ENCODE results near the gene DEDD. TPM values are rescaled to one million over a fixed set of nuclear protein-coding genes. Genes with fewer than 3 reads are reported as not detected.

The DEDD gene
- total RNA-seq, 1 experiment from 2014 or later = 32.8 TPM

- no TSS peak for BruUV-seq (replicated peaks)
- no peak overlapping the region for H3K9ac ChIP-seq (ENCODE audit: low read length)
- H3K27me3 ChIP-seq (ENCODE audit: insufficient read depth, low read length) = no peaks in the 10 kb centered on the region
- ATAC-seq (no peak), DNase-seq (ENCODE audit: low read depth, low spot score) (no peak)
- no peaks in the 10 kb centered on the region for H3K9me3 ChIP-seq (ENCODE audit: control insufficient read depth in 1 of 2, insufficient read depth in 1 of 2, low read depth in 1 of 2, low read length in 2 of 2)
- peak overlapping the region; percentile 22 for H3K4me2 ChIP-seq (ENCODE audit: low read length)
- RAD21 ChIA-PET (ENCODE audit: low non-redundant PET in 1 of 2, low total read pairs in 2 of 2, uncharacterized antibody in 2 of 2, unreplicated experiment in 2 of 2) = no interaction called here
- POLR2A ChIA-PET = no interaction called here
- no peak overlapping the region for H3K4me3 ChIP-seq (replicated peaks in 1 of 2; ENCODE audit: low read depth in 1 of 2, low read length in 2 of 2)
- no peak overlapping the region for H3K27ac ChIP-seq (ENCODE audit: low read depth, low read length)
- intact Hi-C loops (cut with micrococcal nuclease) = no loop called here
- no peaks in the 10 kb centered on the region for H3K36me3 ChIP-seq (ENCODE audit: control insufficient read depth in 1 of 2, insufficient read depth in 2 of 2, low read length in 2 of 2)
- peaks cover 35 to 85% of the 10 kb centered on the region in 2 experiments for H3K4me1 ChIP-seq (ENCODE audit: control insufficient read depth in 1 of 2, insufficient read depth in 2 of 2, low read length in 2 of 2)
- no peaks in the 10 kb centered on the region for H3K9me2 ChIP-seq (ENCODE audit: insufficient read depth)
- TF ChIP-seq ZFX (IDR thresholded peaks at IDR 0.05) (no peak), POLR2AphosphoS5 (IDR thresholded peaks at IDR 0.05; ENCODE audit: low read depth, low read length) (no peak), TCF7L2 (IDR thresholded peaks at IDR 0.05; ENCODE audit: borderline replicate concordance, extremely low read depth, insufficient read depth, insufficient read length) (no peak), FOSL1 (IDR thresholded peaks at IDR 0.05; ENCODE audit: low read depth) (no peak), REST (IDR thresholded peaks at IDR 0.05; ENCODE audit: low read depth) (no peak)
- no peaks in the 10 kb centered on the region for H3K79me2 ChIP-seq (ENCODE audit: insufficient read depth, low read length)
- no peak overlapping the region for H2AFZ ChIP-seq (ENCODE audit: low read depth, low read length, poor library complexity, severe bottlenecking)
- H4K20me1 ChIP-seq (ENCODE audit: insufficient read depth) = no peaks in the 10 kb centered on the region
- CTCF ChIA-PET = no interaction called here
Measured at GRCh38 chr1:161086457-161086856, 46.0 kb downstream of the DEDD start.

GRCh38 chr1:161085165-161085564, 47.3 kb downstream of the DEDD start:
- peak overlapping the region; percentile 73 for H3K4me2 ChIP-seq (ENCODE audit: low read length)
- ChIA-PET CTCF (interaction anchor here (1.2 to 2.4 kb wide), 3 partner anchors 12 to 14 kb away, joined by 3 to 9 read pairs (median 5); partner anchors contain the start of gene KLHDC9), RAD21 (ENCODE audit: low non-redundant PET in 1 of 2, low total read pairs in 2 of 2, uncharacterized antibody in 2 of 2, unreplicated experiment in 2 of 2) (no interaction called here), POLR2A (interaction anchor here (0.9 to 1.4 kb wide), 2 partner anchors 33 to 46 kb away, joined by 3 to 4 read pairs; partner anchors contain the start of genes NIT1, PFDN2 and TSTD1)
- intact Hi-C loops (cut with micrococcal nuclease) = no loop called here
- H3K79me2 ChIP-seq (ENCODE audit: insufficient read depth, low read length) = no peaks in the 10 kb centered on the region
- H3K27ac ChIP-seq (ENCODE audit: low read depth, low read length) = no peak overlapping the region
- H3K9me3 ChIP-seq (ENCODE audit: control insufficient read depth in 1 of 2, insufficient read depth in 1 of 2, low read depth in 1 of 2, low read length in 2 of 2) = no peaks in the 10 kb centered on the region
- H3K36me3 ChIP-seq (ENCODE audit: control insufficient read depth in 1 of 2, insufficient read depth in 2 of 2, low read length in 2 of 2) = no peaks in the 10 kb centered on the region
- H3K4me1 ChIP-seq (ENCODE audit: control insufficient read depth in 1 of 2, insufficient read depth in 2 of 2, low read length in 2 of 2) = peaks cover 38 to 93% of the 10 kb centered on the region in 2 experiments
- no peak overlapping the region for H3K4me3 ChIP-seq (replicated peaks in 1 of 2; ENCODE audit: low read depth in 1 of 2, low read length in 2 of 2)
- H3K27me3 ChIP-seq (ENCODE audit: insufficient read depth, low read length) = no peaks in the 10 kb centered on the region
- no peak overlapping the region for H2AFZ ChIP-seq (ENCODE audit: low read depth, low read length, poor library complexity, severe bottlenecking)
- ATAC-seq (no peak), DNase-seq (ENCODE audit: low read depth, low spot score) (no peak)
- no TSS peak for BruUV-seq (replicated peaks)
- no peaks in the 10 kb centered on the region for H4K20me1 ChIP-seq (ENCODE audit: insufficient read depth)
- H3K9me2 ChIP-seq (ENCODE audit: insufficient read depth) = no peaks in the 10 kb centered on the region
- no peak overlapping the region for H3K9ac ChIP-seq (ENCODE audit: low read length)
- TF ChIP-seq EZH2 (IDR thresholded peaks at IDR 0.05) (no peak), FOSL1 (IDR thresholded peaks at IDR 0.05; ENCODE audit: low read depth) (no peak), JUND (IDR thresholded peaks at IDR 0.05) (no peak), ZNF274 (IDR thresholded peaks at IDR 0.05; ENCODE audit: low read depth, low read length) (no peak), EZH2phosphoT487 (IDR thresholded peaks at IDR 0.05; ENCODE audit: borderline replicate concordance) (no peak), CBX3 (IDR thresholded peaks at IDR 0.05; ENCODE audit: low read depth) (no peak), TCF7L2 (IDR thresholded peaks at IDR 0.05; ENCODE audit: borderline replicate concordance, extremely low read depth, insufficient read depth, insufficient read length) (no peak), POLR2AphosphoS5 (IDR thresholded peaks at IDR 0.05; ENCODE audit: low read depth, low read length) (no peak), ZBTB33 (IDR thresholded peaks at IDR 0.05; ENCODE audit: extremely low read depth, insufficient replicate concordance, low read length) (no peak), RAD21 (IDR thresholded peaks at IDR 0.05; ENCODE audit: low read depth) (no peak), CEBPB (IDR thresholded peaks at IDR 0.05; ENCODE audit: low read depth) (no peak), SIN3A (IDR thresholded peaks at IDR 0.05; ENCODE audit: low read depth) (no peak)

Measured in HCT116 (cell line).